Measurements from ENCODE around the gene PDE6A.

PDE6A gene

DNA sequence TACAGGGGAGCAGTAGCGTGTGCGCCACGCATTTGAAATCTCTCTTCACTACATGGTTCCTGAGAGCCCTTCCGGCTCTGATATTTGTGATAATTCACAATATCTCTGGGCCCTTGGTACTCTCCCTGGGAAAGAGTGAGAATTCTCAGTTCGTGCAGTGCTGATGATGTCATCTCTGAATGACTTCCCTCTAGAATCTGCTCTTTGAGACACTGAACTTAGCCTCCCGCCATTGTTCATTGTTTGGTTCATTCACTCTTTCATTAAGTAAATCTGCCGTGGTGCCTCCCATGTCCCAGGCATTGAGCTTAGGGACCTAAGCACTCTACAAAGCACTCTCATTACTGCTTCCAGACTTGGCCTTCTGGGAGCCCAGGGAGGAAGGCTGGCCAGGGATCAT lies 120.5 kb downstream of the PDE6A start:
- no peaks in the 10 kb centered on the region for H3K9me3 ChIP-seq (ENCODE audit: control insufficient read depth in 5 of 5, low read length in 5 of 5)
- H3K4me3 ChIP-seq (ENCODE audit: low read depth in 1 of 5, low read length in 5 of 5) = no peak overlapping the region
- H3K36me3 ChIP-seq (ENCODE audit: control insufficient read depth in 5 of 5, insufficient read depth in 5 of 5, low read length in 5 of 5) = peaks cover 0 to 23% (median 19%) of the 10 kb centered on the region in 5 donors
- no peaks in the 10 kb centered on the region for H3K27me3 ChIP-seq (ENCODE audit: control insufficient read depth in 5 of 5, insufficient read depth in 4 of 5, low read length in 5 of 5)
- no peak overlapping the region for H3K9ac ChIP-seq (ENCODE audit: low read length in 5 of 5)
- no peak overlapping the region for H3K27ac ChIP-seq (ENCODE audit: low read depth, low read length)
- peaks cover 1 to 41% (median 30%) of the 10 kb centered on the region in 5 donors for H3K4me1 ChIP-seq (ENCODE audit: control insufficient read depth in 5 of 5, insufficient read depth in 5 of 5, low read length in 5 of 5)

DNA sequence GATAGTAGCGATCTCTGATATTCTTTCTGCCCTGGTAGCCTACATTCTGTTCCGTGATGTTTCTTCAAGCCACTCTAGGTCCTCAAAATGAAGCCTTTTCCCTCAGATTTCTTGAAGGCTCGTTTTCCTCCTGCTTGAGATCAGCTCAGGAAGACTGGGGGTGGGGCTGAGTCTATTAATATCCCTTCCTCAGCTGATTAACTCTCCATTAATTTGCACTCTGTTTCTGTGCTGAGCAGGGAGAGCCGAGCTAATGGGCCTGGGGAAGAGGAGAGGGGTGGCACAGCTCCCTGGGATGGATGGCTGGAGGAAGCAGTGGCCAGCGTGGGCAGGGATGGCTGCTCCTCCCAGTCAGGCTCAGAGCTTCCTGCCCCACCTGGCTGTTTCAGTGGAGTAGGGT lies 121.2 kb downstream of the PDE6A start:
- Histone ChIP-seq H3K36me3 (ENCODE audit: control insufficient read depth in 5 of 5, insufficient read depth in 5 of 5, low read length in 5 of 5) (peaks cover 0 to 23% (median 19%) of the 10 kb centered on the region in 5 donors), H3K9ac (ENCODE audit: low read length in 5 of 5) (no peak overlapping the region), H3K4me3 (ENCODE audit: low read depth in 1 of 5, low read length in 5 of 5) (no peak overlapping the region), H3K9me3 (ENCODE audit: control insufficient read depth in 5 of 5, low read length in 5 of 5) (no peaks in the 10 kb centered on the region), H3K27me3 (ENCODE audit: control insufficient read depth in 5 of 5, insufficient read depth in 4 of 5, low read length in 5 of 5) (no peaks in the 10 kb centered on the region), H3K4me1 (ENCODE audit: control insufficient read depth in 5 of 5, insufficient read depth in 5 of 5, low read length in 5 of 5) (peaks cover 0 to 41% (median 26%) of the 10 kb centered on the region in 5 donors), H3K27ac (ENCODE audit: low read depth, low read length) (no peak overlapping the region)

DNA sequence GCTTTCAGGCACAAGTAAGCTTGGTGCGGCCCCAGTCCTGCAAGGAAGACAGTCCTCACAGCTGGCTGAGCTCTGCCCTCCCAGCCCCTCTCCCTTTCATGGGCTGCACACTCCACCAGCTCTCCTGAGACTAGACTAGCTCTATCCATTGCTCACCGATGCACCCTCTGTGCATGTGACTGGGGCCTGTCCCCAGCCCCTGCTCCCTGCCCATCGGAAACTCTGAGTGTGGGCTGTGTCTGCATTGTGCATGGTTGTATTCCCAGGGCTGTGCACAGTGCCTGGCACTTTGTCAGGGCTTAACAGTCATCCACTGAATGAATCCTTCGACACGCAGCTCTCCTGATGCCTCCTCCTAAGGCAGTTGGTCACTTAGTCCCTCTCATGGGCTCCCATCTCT lies 122.3 kb downstream of the PDE6A start:
- Histone ChIP-seq H3K9ac (ENCODE audit: low read length in 5 of 5) (no peak overlapping the region), H3K4me3 (ENCODE audit: low read depth in 1 of 5, low read length in 5 of 5) (no peak overlapping the region), H3K4me1 (ENCODE audit: control insufficient read depth in 5 of 5, insufficient read depth in 5 of 5, low read length in 5 of 5) (peaks cover 0 to 41% (median 24%) of the 10 kb centered on the region in 5 donors), H3K9me3 (ENCODE audit: control insufficient read depth in 5 of 5, low read length in 5 of 5) (no peaks in the 10 kb centered on the region), H3K27ac (ENCODE audit: low read depth, low read length) (no peak overlapping the region), H3K27me3 (ENCODE audit: control insufficient read depth in 5 of 5, insufficient read depth in 4 of 5, low read length in 5 of 5) (no peaks in the 10 kb centered on the region), H3K36me3 (ENCODE audit: control insufficient read depth in 5 of 5, insufficient read depth in 5 of 5, low read length in 5 of 5) (peaks cover 0 to 22% (median 19%) of the 10 kb centered on the region in 5 donors)

DNA sequence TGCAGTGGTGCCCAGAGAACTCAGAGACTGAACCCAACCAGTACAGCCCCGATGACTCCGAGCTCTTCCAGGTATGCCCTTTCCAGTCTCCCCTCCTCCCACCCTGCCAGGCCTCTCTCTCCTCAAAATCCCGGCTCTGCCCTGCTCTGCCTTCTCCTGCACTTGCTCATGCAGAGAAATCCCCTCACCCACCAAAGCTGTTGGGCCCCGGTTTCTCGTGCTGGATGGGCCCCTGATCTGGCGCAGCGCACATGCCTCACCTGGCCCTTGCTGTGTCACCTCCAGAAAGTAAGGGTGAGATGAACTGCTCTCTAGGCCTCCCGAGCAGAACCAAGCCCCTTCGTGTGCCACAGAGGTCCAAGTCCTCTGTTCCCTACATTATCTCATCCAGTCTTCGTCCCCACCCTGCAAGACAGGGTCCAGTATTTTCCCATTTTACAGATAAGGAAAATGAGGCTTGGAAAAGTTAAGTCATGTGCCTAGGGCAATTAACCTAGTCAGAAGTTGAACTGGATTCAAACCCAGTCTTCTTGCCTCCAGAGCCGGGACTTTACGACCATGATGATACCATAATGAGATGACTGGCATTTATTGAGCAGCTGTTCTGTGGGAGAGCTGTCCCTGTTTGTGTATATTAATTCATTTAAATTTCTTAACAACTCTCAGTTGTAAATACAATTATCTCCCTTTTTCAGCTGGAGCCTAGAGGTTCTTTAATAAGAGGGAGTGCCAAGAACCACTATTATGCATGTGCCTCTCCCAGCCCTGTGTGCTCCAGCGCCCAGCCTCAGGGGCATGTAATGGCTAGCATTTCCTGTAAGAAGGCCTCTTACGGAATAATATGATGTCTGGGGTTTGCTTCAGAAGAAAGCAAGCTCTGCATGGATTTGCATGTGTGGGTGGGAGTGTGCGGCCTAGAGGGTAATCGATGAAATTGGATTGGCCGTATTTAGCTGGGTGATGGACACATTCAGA lies 123.8 kb downstream of the PDE6A start:
- no peak overlapping the region for H3K27ac ChIP-seq (ENCODE audit: low read depth, low read length)
- no peak overlapping the region for H3K9ac ChIP-seq (ENCODE audit: low read length in 5 of 5)
- H3K4me3 ChIP-seq (ENCODE audit: low read depth in 1 of 5, low read length in 5 of 5) = no peak overlapping the region
- H3K36me3 ChIP-seq (ENCODE audit: control insufficient read depth in 5 of 5, insufficient read depth in 5 of 5, low read length in 5 of 5) = peaks cover 0 to 14% (median 12%) of the 10 kb centered on the region in 5 donors
- H3K4me1 ChIP-seq (ENCODE audit: control insufficient read depth in 5 of 5, insufficient read depth in 5 of 5, low read length in 5 of 5) = peaks cover 0 to 41% (median 24%) of the 10 kb centered on the region in 5 donors
- H3K27me3 ChIP-seq (ENCODE audit: control insufficient read depth in 5 of 5, insufficient read depth in 4 of 5, low read length in 5 of 5) = no peaks in the 10 kb centered on the region
- H3K9me3 ChIP-seq (ENCODE audit: control insufficient read depth in 5 of 5, low read length in 5 of 5) = no peaks in the 10 kb centered on the region

DNA sequence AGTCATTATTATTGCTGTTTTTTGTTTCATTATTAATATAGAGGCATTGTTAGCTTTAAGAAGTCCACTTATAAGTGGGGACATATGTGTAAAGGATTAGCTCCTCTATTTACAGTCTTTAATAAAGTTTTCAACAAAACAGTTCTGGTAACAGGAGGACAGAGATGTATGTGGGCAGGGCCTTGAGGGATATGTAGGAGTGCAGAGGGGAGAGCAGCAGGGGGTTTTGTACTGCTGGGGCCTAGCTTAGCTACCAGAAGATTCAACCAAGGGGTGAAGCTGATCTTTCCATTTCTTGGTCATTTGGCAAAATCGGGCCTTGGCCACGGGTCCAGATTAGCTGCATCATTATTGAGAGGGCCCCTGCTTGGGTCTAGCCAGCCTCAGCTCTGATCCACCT lies 124.6 kb downstream of the PDE6A start:
- Histone ChIP-seq H3K27ac (ENCODE audit: low read depth, low read length) (no peak overlapping the region), H3K4me3 (ENCODE audit: low read depth in 1 of 5, low read length in 5 of 5) (no peak overlapping the region), H3K4me1 (ENCODE audit: control insufficient read depth in 5 of 5, insufficient read depth in 5 of 5, low read length in 5 of 5) (peaks cover 0 to 41% (median 24%) of the 10 kb centered on the region in 5 donors), H3K36me3 (ENCODE audit: control insufficient read depth in 5 of 5, insufficient read depth in 5 of 5, low read length in 5 of 5) (peaks cover 0 to 12% (median 8%) of the 10 kb centered on the region in 5 donors), H3K27me3 (ENCODE audit: control insufficient read depth in 5 of 5, insufficient read depth in 4 of 5, low read length in 5 of 5) (no peaks in the 10 kb centered on the region), H3K9ac (ENCODE audit: low read length in 5 of 5) (no peak overlapping the region), H3K9me3 (ENCODE audit: control insufficient read depth in 5 of 5, low read length in 5 of 5) (no peaks in the 10 kb centered on the region)

DNA sequence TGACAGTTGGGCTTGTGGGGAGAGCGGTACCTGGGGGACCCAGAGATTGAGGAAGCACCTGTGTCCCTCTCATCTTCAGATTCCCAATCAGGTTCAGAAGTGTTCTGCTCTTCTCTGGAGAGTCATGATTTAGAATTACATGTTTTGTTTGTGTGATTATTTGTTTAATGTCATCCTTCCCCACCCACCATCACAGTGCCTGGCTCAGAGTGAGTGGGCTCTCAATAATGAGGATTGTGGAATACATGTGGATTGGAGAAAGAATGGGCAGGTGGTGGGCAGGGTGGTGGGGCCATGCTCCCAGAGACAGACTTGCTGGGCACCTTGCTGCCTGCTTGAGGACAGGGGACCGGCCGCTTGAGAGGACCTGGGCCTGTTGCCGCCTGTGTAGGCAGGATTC lies 126.5 kb downstream of the PDE6A start:
- no peaks in the 10 kb centered on the region for H3K27me3 ChIP-seq (ENCODE audit: control insufficient read depth in 5 of 5, insufficient read depth in 4 of 5, low read length in 5 of 5)
- H3K4me3 ChIP-seq (ENCODE audit: low read depth in 1 of 5, low read length in 5 of 5) = no peak overlapping the region
- no peak overlapping the region for H3K9ac ChIP-seq (ENCODE audit: low read length in 5 of 5)
- H3K4me1 ChIP-seq (ENCODE audit: control insufficient read depth in 5 of 5, insufficient read depth in 5 of 5, low read length in 5 of 5) = peaks cover 0 to 23% (median 10%) of the 10 kb centered on the region in 5 donors
- H3K36me3 ChIP-seq (ENCODE audit: control insufficient read depth in 5 of 5, insufficient read depth in 5 of 5, low read length in 5 of 5) = peaks cover 0 to 15% (median 8%) of the 10 kb centered on the region in 5 donors
- no peak overlapping the region for H3K27ac ChIP-seq (ENCODE audit: low read depth, low read length)
- no peaks in the 10 kb centered on the region for H3K9me3 ChIP-seq (ENCODE audit: control insufficient read depth in 5 of 5, low read length in 5 of 5)

DNA sequence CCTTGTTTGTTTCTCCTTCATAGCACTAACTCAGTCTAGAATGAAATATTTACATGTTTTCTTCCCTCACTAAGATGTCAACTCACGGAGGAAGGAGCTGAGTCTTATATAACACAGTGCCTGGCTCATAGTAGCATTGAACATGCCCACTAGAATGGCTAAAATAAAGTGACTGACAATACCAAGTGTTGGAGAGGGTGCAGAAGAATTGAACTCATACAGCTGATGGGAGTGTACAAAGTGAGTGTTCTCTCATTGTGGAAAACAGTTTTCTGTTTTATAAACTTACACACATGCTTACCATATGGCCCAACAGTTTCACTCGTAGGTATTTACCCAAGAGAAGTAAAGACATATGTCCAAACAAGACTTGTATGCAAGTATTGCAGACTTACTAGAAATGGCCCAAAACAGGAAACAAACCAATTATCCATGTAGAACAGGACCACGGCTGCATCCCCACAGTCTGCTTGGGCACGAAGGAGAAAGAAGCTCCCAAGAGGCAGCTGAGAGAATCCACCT lies 127.0 kb downstream of the PDE6A start:
- Histone ChIP-seq H3K4me3 (ENCODE audit: low read depth in 1 of 5, low read length in 5 of 5) (no peak overlapping the region), H3K27me3 (ENCODE audit: control insufficient read depth in 5 of 5, insufficient read depth in 4 of 5, low read length in 5 of 5) (no peaks in the 10 kb centered on the region), H3K36me3 (ENCODE audit: control insufficient read depth in 5 of 5, insufficient read depth in 5 of 5, low read length in 5 of 5) (peaks cover 0 to 15% (median 8%) of the 10 kb centered on the region in 5 donors), H3K9me3 (ENCODE audit: control insufficient read depth in 5 of 5, low read length in 5 of 5) (no peaks in the 10 kb centered on the region), H3K27ac (ENCODE audit: low read depth, low read length) (no peak overlapping the region), H3K9ac (ENCODE audit: low read length in 5 of 5) (no peak overlapping the region), H3K4me1 (ENCODE audit: control insufficient read depth in 5 of 5, insufficient read depth in 5 of 5, low read length in 5 of 5) (peaks cover 0 to 19% (median 5%) of the 10 kb centered on the region in 5 donors)

DNA sequence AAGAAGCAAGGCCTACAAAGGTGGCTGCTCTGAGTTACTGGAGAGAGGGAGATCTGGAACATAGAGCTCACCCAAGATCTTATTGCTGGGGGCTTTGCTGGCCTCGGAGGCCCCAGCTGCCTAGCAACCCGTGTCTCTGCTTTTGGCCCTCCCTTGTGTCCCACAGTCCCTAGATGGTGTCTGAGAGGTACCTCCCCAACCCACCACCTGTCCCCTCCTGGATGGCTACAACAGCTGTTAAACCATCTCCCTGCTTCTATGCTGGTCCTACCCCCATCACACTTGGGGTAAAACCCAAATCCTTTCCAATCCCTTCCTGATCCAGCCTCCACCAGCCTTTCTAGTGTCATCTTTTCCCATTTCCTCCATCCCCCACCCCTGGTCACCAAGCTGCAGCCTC lies 127.9 kb downstream of the PDE6A start:
- no peak overlapping the region for H3K27ac ChIP-seq (ENCODE audit: low read depth, low read length)
- no peaks in the 10 kb centered on the region for H3K27me3 ChIP-seq (ENCODE audit: control insufficient read depth in 5 of 5, insufficient read depth in 4 of 5, low read length in 5 of 5)
- H3K4me1 ChIP-seq (ENCODE audit: control insufficient read depth in 5 of 5, insufficient read depth in 5 of 5, low read length in 5 of 5) = peaks cover 0 to 10% (median 0%) of the 10 kb centered on the region in 5 donors
- H3K9me3 ChIP-seq (ENCODE audit: control insufficient read depth in 5 of 5, low read length in 5 of 5) = no peaks in the 10 kb centered on the region
- no peak overlapping the region for H3K4me3 ChIP-seq (ENCODE audit: low read depth in 1 of 5, low read length in 5 of 5)
- H3K9ac ChIP-seq (ENCODE audit: low read length in 5 of 5) = no peak overlapping the region
- H3K36me3 ChIP-seq (ENCODE audit: control insufficient read depth in 5 of 5, insufficient read depth in 5 of 5, low read length in 5 of 5) = peaks cover 0 to 13% (median 5%) of the 10 kb centered on the region in 5 donors

DNA sequence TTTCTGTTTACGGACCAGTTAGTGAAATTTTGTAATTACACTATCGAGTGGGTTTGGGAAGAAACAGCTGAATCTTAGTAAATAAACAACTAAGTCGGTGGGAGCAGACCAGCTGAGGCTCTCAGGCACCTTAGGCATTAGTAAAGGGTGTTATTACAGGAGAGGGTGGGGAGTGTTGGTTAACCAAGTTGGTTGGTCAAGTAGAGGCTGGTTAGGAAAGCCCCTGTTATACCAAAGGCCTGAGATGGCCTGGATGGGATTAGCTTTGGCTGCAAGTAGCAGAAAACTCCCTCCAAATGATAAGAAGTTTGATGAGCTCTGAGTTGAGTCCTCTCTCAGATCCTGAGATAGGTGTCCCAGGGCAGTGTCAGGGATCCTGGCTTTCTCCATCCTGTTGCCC lies 133.1 kb downstream of the PDE6A start:
- no peak overlapping the region for H3K4me3 ChIP-seq (ENCODE audit: low read depth in 1 of 5, low read length in 5 of 5)
- no peaks in the 10 kb centered on the region for H3K9me3 ChIP-seq (ENCODE audit: control insufficient read depth in 5 of 5, low read length in 5 of 5)
- peaks cover 0 to 3% (median 0%) of the 10 kb centered on the region in 5 donors for H3K36me3 ChIP-seq (ENCODE audit: control insufficient read depth in 5 of 5, insufficient read depth in 5 of 5, low read length in 5 of 5)
- H3K4me1 ChIP-seq (ENCODE audit: control insufficient read depth in 5 of 5, insufficient read depth in 5 of 5, low read length in 5 of 5) = peaks cover 0 to 9% (median 2%) of the 10 kb centered on the region in 5 donors
- H3K27ac ChIP-seq (ENCODE audit: low read depth, low read length) = no peak overlapping the region
- H3K27me3 ChIP-seq (ENCODE audit: control insufficient read depth in 5 of 5, insufficient read depth in 4 of 5, low read length in 5 of 5) = no peaks in the 10 kb centered on the region
- H3K9ac ChIP-seq (ENCODE audit: low read length in 5 of 5) = no peak overlapping the region

DNA sequence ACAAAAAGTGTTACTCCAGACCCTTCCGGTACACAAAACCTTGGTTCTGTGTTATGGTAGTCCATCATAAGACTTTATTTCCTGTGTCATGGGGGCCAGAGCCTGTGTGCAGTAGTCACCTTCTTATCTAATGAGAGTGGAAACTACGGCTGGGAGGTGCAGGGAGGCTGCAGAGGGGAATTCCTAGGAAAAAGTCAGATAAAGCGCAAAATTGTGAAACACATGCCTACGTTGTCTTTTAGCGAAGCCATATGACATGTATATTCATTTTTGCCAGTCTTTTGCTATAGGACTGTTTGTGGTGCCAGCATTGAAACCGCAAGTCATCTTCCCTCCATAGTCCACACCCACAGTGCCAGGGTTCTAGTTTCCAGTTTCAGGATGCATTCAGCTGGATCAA lies 133.7 kb downstream of the PDE6A start:
- Histone ChIP-seq H3K27ac (ENCODE audit: low read depth, low read length) (no peak overlapping the region), H3K9ac (ENCODE audit: low read length in 5 of 5) (no peak overlapping the region), H3K27me3 (ENCODE audit: control insufficient read depth in 5 of 5, insufficient read depth in 4 of 5, low read length in 5 of 5) (peaks cover 0 to 2% (median 0%) of the 10 kb centered on the region in 5 donors), H3K36me3 (ENCODE audit: control insufficient read depth in 5 of 5, insufficient read depth in 5 of 5, low read length in 5 of 5) (peaks cover 0 to 3% (median 0%) of the 10 kb centered on the region in 5 donors), H3K4me3 (ENCODE audit: low read depth in 1 of 5, low read length in 5 of 5) (no peak overlapping the region), H3K9me3 (ENCODE audit: control insufficient read depth in 5 of 5, low read length in 5 of 5) (peaks cover 0 to under 1% (median 0%) of the 10 kb centered on the region in 5 donors), H3K4me1 (ENCODE audit: control insufficient read depth in 5 of 5, insufficient read depth in 5 of 5, low read length in 5 of 5) (peaks cover 4 to 15% (median 8%) of the 10 kb centered on the region in 5 donors)
